ENCODE data around the gene MT2A. TPM values are rescaled to one million over a fixed set of nuclear protein-coding genes. Genes with fewer than 3 reads are reported as not detected.

Gene MT2A
- total and polyA plus RNA-seq, 2 donors (not counting 1 experiment from before 2014, with no cell fraction given): 3.1 to 14.4 TPM

GRCh38 chr16:56604966-56605365 is 3.4 kb upstream of the MT2A start:
- H3K4me1 ChIP-seq (ENCODE audit: control insufficient read depth in 2 of 2, insufficient read depth in 2 of 2, low read length in 2 of 2): peaks cover 12 to 28% of the 10 kb centered on the region in 2 donors
- no peak overlapping the region for H3K9ac ChIP-seq (ENCODE audit: low read length)
- ChIA-PET POLR2A (no interaction called here), CTCF (interaction anchor here (0.6 to 2.0 kb wide), 5 partner anchors 26 to 1493 kb away, joined by 3 to 17 read pairs (median 4); no protein-coding TSS in a partner anchor)
- H3K4me2 ChIP-seq (replicated peaks; ENCODE audit: low read depth, low read length, poor library complexity, severe bottlenecking): no peak overlapping the region
- no peak overlapping the region for H3K4me3 Mint-ChIP-seq
- DNase-seq (no peak), ATAC-seq (ENCODE audit: low read depth) (no peak)
- no peaks in the 10 kb centered on the region for H3K36me3 ChIP-seq (replicated peaks in 1 of 2; ENCODE audit: control extremely low read depth in 1 of 2, control insufficient read depth in 1 of 2, extremely low read depth in 1 of 2, insufficient read depth in 2 of 2, low read length in 1 of 2)
- WGBS (ENCODE audit: insufficient coverage): 100% methylated on average over 4 of the region's 4 CpGs
- H3K4me1 Mint-ChIP-seq: peaks cover 24% of the 10 kb centered on the region
- H3K4me3 ChIP-seq (ENCODE audit: control extremely low read depth in 1 of 5, extremely low read depth in 1 of 5, insufficient read depth in 1 of 5, low read depth in 2 of 5, low read length in 4 of 5): no peak overlapping the region
- H3K9me3 ChIP-seq (ENCODE audit: control extremely low read depth in 1 of 3, control insufficient read depth in 2 of 3, insufficient read depth in 1 of 3, low read length in 2 of 3): no peaks in the 10 kb centered on the region
- peaks cover 0 to 11% (median 3%) of the 10 kb centered on the region in 4 experiments for H3K27me3 ChIP-seq (replicated peaks in 1 of 4; ENCODE audit: control extremely low read depth in 1 of 4, control insufficient read depth in 3 of 4, insufficient read depth in 4 of 4, low read length in 3 of 4)
- H3K27ac Mint-ChIP-seq: no peak overlapping the region
- no peaks in the 10 kb centered on the region for H4K20me1 ChIP-seq (ENCODE audit: control insufficient read depth, insufficient read depth, low read length, poor library complexity, severe bottlenecking)
- H3K27ac ChIP-seq (ENCODE audit: low read length in 2 of 2): no peak overlapping the region
- TF ChIP-seq EZH2 (IDR thresholded peaks at IDR 0.05; ENCODE audit: borderline replicate concordance, insufficient read depth, low read depth, low read length, poor library complexity, severe bottlenecking): no peak
- H3K27me3 Mint-ChIP-seq: peaks cover 19% of the 10 kb centered on the region
- intact Hi-C loops (cut with micrococcal nuclease): loop anchor here (10.0 kb wide), 1 partner anchor 310 kb away; no protein-coding TSS in a partner anchor
- no peak overlapping the region for H2AFZ ChIP-seq (ENCODE audit: insufficient read depth, low read depth, low read length, poor library complexity, severe bottlenecking)
- H3K9me3 Mint-ChIP-seq (ENCODE audit: insufficient read depth): no peaks in the 10 kb centered on the region
- H3K79me2 ChIP-seq (ENCODE audit: control insufficient read depth, insufficient read depth, low read length): no peaks in the 10 kb centered on the region

- no peak for TF ChIP-seq EZH2 (IDR thresholded peaks at IDR 0.05; ENCODE audit: borderline replicate concordance, insufficient read depth, low read depth, low read length, poor library complexity, severe bottlenecking)
- TF ChIP-seq, protein P1, sequence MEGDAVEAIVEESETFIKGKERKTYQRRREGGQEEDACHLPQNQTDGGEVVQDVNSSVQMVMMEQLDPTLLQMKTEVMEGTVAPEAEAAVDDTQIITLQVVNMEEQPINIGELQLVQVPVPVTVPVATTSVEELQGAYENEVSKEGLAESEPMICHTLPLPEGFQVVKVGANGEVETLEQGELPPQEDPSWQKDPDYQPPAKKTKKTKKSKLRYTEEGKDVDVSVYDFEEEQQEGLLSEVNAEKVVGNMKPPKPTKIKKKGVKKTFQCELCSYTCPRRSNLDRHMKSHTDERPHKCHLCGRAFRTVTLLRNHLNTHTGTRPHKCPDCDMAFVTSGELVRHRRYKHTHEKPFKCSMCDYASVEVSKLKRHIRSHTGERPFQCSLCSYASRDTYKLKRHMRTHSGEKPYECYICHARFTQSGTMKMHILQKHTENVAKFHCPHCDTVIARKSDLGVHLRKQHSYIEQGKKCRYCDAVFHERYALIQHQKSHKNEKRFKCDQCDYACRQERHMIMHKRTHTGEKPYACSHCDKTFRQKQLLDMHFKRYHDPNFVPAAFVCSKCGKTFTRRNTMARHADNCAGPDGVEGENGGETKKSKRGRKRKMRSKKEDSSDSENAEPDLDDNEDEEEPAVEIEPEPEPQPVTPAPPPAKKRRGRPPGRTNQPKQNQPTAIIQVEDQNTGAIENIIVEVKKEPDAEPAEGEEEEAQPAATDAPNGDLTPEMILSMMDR (IDR thresholded peaks at IDR 0.05): no peak
- intact Hi-C loops (cut with micrococcal nuclease): loop anchor here (10.0 kb wide), 1 partner anchor 309 kb away; no protein-coding TSS in a partner anchor
- peaks cover 17 to 34% of the 10 kb centered on the region in 2 donors for H3K4me1 ChIP-seq (ENCODE audit: control insufficient read depth in 2 of 2, insufficient read depth in 2 of 2, low read length in 2 of 2)
- ChIA-PET CTCF (interaction anchor here (0.6 to 2.0 kb wide), 5 partner anchors 25 to 1492 kb away, joined by 3 to 17 read pairs (median 4); no protein-coding TSS in a partner anchor), POLR2A (no interaction called here)
- no peak for ATAC-seq (ENCODE audit: low read depth)
- Mint-ChIP-seq H3K27ac (no peak overlapping the region), H3K27me3 (peaks cover 14% of the 10 kb centered on the region), H3K9me3 (ENCODE audit: insufficient read depth) (no peaks in the 10 kb centered on the region), H3K4me1 (peaks cover 28% of the 10 kb centered on the region), H3K4me3 (no peak overlapping the region)
- no peak overlapping the region for H3K9ac ChIP-seq (ENCODE audit: low read length)
- H3K27ac ChIP-seq (ENCODE audit: low read length in 2 of 2): no peak overlapping the region
- no CpG with 5 or more reads among the region's 1 CpG for WGBS (ENCODE audit: insufficient coverage)
- no peaks in the 10 kb centered on the region for H4K20me1 ChIP-seq (ENCODE audit: control insufficient read depth, insufficient read depth, low read length, poor library complexity, severe bottlenecking)
- DNase-seq: no peak
- no peaks in the 10 kb centered on the region for H3K36me3 ChIP-seq (replicated peaks in 1 of 2; ENCODE audit: control extremely low read depth in 1 of 2, control insufficient read depth in 1 of 2, extremely low read depth in 1 of 2, insufficient read depth in 2 of 2, low read length in 1 of 2)
- no peak overlapping the region for H3K4me3 ChIP-seq (ENCODE audit: control extremely low read depth in 1 of 5, extremely low read depth in 1 of 5, insufficient read depth in 1 of 5, low read depth in 2 of 5, low read length in 4 of 5)
- H3K27me3 ChIP-seq (replicated peaks in 1 of 4; ENCODE audit: control extremely low read depth in 1 of 4, control insufficient read depth in 3 of 4, insufficient read depth in 4 of 4, low read length in 3 of 4): peaks cover 0 to 11% (median 3%) of the 10 kb centered on the region in 4 experiments
- no peak overlapping the region for H2AFZ ChIP-seq (ENCODE audit: insufficient read depth, low read depth, low read length, poor library complexity, severe bottlenecking)
- H3K9me3 ChIP-seq (ENCODE audit: control extremely low read depth in 1 of 3, control insufficient read depth in 2 of 3, insufficient read depth in 1 of 3, low read length in 2 of 3): no peaks in the 10 kb centered on the region
- no peak overlapping the region for H3K4me2 ChIP-seq (replicated peaks; ENCODE audit: low read depth, low read length, poor library complexity, severe bottlenecking)
- no peaks in the 10 kb centered on the region for H3K79me2 ChIP-seq (ENCODE audit: control insufficient read depth, insufficient read depth, low read length)
These were observed 2.9 kb upstream of the MT2A start for GRCh38 chr16:56605475-56605874.
